ENCODE results near the gene FAM114A1. TPM values are rescaled to one million over a fixed set of nuclear protein-coding genes. Genes with fewer than 3 reads are reported as not detected.

FAM114A1 gene
- total RNA-seq, 6 experiments from 2014 or later, result 161 to 210 (median 187) TPM

DNA sequence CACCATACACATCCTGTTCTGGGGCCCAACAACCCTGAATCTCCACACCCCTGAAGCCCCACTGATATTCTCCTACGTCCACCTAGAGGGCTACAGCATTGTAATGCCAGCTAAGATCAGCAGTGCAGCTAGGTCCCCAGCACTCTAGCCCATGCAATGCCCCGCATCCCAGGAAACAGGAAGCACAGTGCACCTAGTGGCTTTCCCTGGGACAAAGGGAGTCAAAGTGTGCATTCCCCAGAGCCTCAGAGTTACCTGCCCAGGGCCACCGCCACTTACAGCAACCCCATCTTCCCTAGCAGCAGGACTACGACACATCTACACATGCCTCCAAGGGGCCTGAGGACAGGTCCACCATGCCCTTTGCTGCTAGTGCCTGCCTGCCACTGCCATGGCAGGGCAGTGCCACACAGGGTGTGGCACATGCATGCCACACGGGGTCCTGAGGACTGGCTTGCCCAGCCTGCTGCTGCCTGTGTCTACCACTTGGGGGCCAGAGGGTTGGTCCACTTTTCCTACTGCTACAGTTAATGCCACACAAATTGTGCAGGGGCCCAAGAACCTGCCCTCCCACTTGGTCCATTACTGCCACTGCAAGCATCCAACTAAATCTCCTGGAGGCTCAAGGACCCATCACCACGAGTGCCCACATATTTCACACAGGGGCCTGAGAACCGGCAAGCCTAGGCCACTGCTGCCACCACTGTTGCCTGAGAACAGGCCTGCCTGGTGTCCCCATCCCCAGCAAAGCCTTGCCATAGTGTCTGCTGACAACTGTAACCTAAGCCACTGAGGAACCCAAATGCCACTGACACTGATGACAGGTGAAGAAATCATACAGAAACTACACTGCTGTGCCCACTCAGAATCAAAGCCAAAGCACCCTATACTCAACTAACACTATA lies 34.7 kb upstream of the FAM114A1 start:
- no peak for DNase-seq
- no peaks in the 10 kb centered on the region for H3K36me3 Mint-ChIP-seq (ENCODE audit: low read depth)
- H3K27me3 Mint-ChIP-seq (ENCODE audit: insufficient read depth), result peaks cover 10% of the 10 kb centered on the region
- no peak overlapping the region for H3K4me3 Mint-ChIP-seq
- TF ChIP-seq, protein P1, sequence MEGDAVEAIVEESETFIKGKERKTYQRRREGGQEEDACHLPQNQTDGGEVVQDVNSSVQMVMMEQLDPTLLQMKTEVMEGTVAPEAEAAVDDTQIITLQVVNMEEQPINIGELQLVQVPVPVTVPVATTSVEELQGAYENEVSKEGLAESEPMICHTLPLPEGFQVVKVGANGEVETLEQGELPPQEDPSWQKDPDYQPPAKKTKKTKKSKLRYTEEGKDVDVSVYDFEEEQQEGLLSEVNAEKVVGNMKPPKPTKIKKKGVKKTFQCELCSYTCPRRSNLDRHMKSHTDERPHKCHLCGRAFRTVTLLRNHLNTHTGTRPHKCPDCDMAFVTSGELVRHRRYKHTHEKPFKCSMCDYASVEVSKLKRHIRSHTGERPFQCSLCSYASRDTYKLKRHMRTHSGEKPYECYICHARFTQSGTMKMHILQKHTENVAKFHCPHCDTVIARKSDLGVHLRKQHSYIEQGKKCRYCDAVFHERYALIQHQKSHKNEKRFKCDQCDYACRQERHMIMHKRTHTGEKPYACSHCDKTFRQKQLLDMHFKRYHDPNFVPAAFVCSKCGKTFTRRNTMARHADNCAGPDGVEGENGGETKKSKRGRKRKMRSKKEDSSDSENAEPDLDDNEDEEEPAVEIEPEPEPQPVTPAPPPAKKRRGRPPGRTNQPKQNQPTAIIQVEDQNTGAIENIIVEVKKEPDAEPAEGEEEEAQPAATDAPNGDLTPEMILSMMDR (IDR thresholded peaks at IDR 0.05), result peak; percentile 51
- H3K27ac Mint-ChIP-seq, result no peak overlapping the region
- H3K4me1 Mint-ChIP-seq (ENCODE audit: low read depth), result peaks cover 24% of the 10 kb centered on the region
- peaks cover 5% of the 10 kb centered on the region; the same call in 1 of the 2 replicates for H3K9me3 Mint-ChIP-seq

GRCh38 chr4:38834570-38834969 lies 33.0 kb upstream of the FAM114A1 start:
- H3K36me3 Mint-ChIP-seq (ENCODE audit: low read depth), result no peaks in the 10 kb centered on the region
- peaks cover 12% of the 10 kb centered on the region for H3K27me3 Mint-ChIP-seq (ENCODE audit: insufficient read depth)
- no peak overlapping the region for H3K4me3 Mint-ChIP-seq
- TF ChIP-seq, protein P1 (IDR thresholded peaks at IDR 0.05), result no peak
- H3K27ac Mint-ChIP-seq, result no peak overlapping the region
- peaks cover 31% of the 10 kb centered on the region for H3K4me1 Mint-ChIP-seq (ENCODE audit: low read depth)
- peaks cover 5% of the 10 kb centered on the region; the same call in 1 of the 2 replicates for H3K9me3 Mint-ChIP-seq
- DNase-seq, result no peak

GRCh38 chr4:38837334-38837733 lies 30.3 kb upstream of the FAM114A1 start:
- Mint-ChIP-seq H3K4me3 (no peak overlapping the region), H3K9me3 (peaks cover 5% of the 10 kb centered on the region; the same call in 1 of the 2 replicates), H3K36me3 (ENCODE audit: low read depth) (no peaks in the 10 kb centered on the region), H3K4me1 (ENCODE audit: low read depth) (peaks cover 15% of the 10 kb centered on the region), H3K27ac (no peak overlapping the region), H3K27me3 (ENCODE audit: insufficient read depth) (peaks cover 18% of the 10 kb centered on the region)
- no peak for DNase-seq
- TF ChIP-seq, protein P1 (IDR thresholded peaks at IDR 0.05), result no peak

DNA sequence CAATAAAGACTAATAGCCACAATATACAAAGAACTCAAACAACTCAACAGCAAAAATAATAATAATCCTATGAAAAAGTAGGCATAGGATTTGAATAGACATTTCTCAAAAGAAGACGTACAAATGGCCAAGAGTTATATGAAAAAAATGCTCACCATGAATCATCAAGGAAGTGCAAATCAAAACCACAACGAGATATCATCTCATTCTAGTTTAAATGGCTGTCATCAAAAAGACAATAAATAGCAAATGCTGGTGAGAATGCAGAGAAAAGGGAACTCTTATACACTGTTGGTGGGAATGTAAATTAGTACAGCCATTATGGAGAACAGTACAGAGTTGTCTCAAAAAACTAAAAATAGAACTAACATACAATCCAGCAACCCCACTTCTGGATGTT lies 29.8 kb upstream of the FAM114A1 start:
- Mint-ChIP-seq H3K27ac (no peak overlapping the region), H3K27me3 (ENCODE audit: insufficient read depth) (peaks cover 14% of the 10 kb centered on the region; the same call in 1 of the 2 replicates), H3K4me1 (ENCODE audit: low read depth) (peaks cover 15% of the 10 kb centered on the region), H3K4me3 (no peak overlapping the region), H3K36me3 (ENCODE audit: low read depth) (no peaks in the 10 kb centered on the region), H3K9me3 (peaks cover 5% of the 10 kb centered on the region; the same call in 1 of the 2 replicates)
- TF ChIP-seq, protein P1 (IDR thresholded peaks at IDR 0.05), result no peak
- peak; percentile 61 for DNase-seq

GRCh38 chr4:38842994-38843393 lies 24.6 kb upstream of the FAM114A1 start:
- TF ChIP-seq, protein P1 (IDR thresholded peaks at IDR 0.05), result no peak
- no peaks in the 10 kb centered on the region for H3K36me3 Mint-ChIP-seq (ENCODE audit: low read depth)
- peaks cover 16% of the 10 kb centered on the region for H3K27me3 Mint-ChIP-seq (ENCODE audit: insufficient read depth)
- DNase-seq, result no peak
- peaks cover 6% of the 10 kb centered on the region for H3K4me1 Mint-ChIP-seq (ENCODE audit: low read depth)
- no peak overlapping the region for H3K4me3 Mint-ChIP-seq
- H3K27ac Mint-ChIP-seq, result no peak overlapping the region
- no peaks in the 10 kb centered on the region for H3K9me3 Mint-ChIP-seq
